ENCODE measurements around the gene SPHK1.

DNA sequence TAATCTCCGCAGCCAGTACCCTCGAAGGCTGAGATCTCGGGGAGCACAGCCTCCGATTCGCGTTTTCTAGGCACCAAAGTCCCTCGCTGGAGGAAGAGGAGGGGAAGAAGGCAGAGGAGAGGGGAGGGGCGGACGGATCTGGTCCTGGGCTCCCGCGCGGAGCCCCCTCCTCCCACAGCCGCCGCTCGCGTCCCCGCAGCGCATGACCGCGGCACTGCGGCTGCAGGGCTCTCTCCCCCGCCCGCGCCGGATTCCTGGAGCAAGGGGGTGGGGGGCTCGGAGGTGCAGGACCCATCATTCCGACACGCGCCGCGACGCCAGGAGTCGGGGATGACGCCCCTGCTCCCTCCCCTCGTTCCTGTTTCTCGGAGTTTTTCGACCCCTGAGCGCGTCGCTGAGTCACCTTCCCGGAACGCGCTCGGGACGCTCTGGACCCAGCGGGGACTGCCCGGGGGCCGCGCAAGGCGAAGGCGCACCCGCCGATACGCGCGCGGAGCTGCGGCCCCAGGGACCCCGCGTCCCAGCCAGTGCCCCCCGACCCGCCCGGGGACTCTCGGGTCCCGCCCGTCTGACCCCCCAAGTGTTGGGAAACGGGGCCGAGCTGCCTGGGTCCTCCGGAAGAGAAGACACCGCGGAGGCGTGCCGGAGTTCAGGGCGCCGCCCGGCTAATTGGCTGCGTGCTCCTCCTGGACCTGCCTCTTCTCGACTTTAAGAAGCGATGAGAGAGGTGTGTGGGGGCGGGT, 1.4 kb upstream of the SPHK1 start:
- TF ChIP-seq, protein P1, sequence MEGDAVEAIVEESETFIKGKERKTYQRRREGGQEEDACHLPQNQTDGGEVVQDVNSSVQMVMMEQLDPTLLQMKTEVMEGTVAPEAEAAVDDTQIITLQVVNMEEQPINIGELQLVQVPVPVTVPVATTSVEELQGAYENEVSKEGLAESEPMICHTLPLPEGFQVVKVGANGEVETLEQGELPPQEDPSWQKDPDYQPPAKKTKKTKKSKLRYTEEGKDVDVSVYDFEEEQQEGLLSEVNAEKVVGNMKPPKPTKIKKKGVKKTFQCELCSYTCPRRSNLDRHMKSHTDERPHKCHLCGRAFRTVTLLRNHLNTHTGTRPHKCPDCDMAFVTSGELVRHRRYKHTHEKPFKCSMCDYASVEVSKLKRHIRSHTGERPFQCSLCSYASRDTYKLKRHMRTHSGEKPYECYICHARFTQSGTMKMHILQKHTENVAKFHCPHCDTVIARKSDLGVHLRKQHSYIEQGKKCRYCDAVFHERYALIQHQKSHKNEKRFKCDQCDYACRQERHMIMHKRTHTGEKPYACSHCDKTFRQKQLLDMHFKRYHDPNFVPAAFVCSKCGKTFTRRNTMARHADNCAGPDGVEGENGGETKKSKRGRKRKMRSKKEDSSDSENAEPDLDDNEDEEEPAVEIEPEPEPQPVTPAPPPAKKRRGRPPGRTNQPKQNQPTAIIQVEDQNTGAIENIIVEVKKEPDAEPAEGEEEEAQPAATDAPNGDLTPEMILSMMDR (IDR thresholded peaks at IDR 0.05) = no peak
- TF ChIP-seq POLR2A (IDR thresholded peaks at IDR 0.05) = no peak
